Stimulated activated naive CD8-positive, alpha-beta T cell treated with anti-CD3 and anti-CD28 coated beads, Interleukin-15, Interleukin-2, amounts not matched to agents 100 U/mL and 50 U/mL, for 24 hours (primary cell): ENCODE results near the gene ZDHHC14.
"Not testable (repeated sequence)": the region's sequence is repeated elsewhere in the genome, so short reads cannot be mapped to it uniquely, and the experiment has no call there.

Source experiments
- ATAC-seq: fragments of 150-1000 bp; cut with Tn5 transposase; one replicate; pipeline ENCODE4 v1.10.0; 2021
- DNase-seq: peaks from one replicate; pipeline ENCODE4 v3.0.0; 2021

Gene ZDHHC14

DNA sequence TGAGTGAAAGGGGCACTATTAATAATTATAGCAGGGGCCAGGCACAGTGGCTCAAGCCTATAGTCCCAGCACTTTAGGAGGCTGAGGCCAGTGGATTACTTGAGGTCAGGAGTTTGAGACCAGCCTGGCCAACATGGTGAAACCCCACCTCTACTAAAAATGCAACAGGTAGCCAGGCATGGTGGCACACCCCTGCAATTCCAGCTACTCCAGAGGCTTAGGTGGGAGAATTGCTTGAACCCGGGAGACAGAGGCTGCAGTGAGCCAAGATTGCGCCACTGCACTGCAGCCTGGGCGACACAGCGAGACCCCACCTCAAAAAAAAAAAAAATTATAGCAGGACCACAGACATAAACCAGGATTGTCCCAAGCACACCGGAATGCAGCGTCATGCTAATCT is 340.0 kb downstream of the ZDHHC14 start:
- not testable (repeated sequence) for DNase-seq

DNA sequence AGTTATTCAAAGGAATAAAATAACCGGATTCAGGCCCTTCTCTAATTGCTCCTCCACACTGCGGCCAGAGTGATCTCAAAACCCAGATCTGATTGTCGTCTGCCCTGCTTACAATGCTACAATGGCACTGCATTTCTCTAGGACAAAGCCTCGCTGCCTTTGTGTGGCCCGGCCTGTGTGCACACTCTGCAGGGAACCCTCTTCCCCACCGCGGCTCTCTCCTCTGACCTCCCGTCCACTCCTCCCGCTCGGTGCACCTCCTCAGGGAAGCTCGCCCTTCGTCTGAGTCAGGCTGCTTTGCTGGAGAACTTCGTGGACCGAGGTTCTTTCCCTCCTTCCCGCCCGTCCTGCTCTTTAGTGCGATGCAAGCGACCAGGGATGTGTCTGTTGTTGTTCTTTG is 340.4 kb downstream of the ZDHHC14 start:
- no peak for DNase-seq

More for the DNA sequence above, 340.0 kb downstream of the ZDHHC14 start:
- not testable (repeated sequence) for ATAC-seq

GRCh38 chr6:157721830-157722229 is 340.8 kb downstream of the ZDHHC14 start:
- no peak for ATAC-seq
- DNase-seq: no peak

More for the DNA sequence above, 340.4 kb downstream of the ZDHHC14 start:
- no peak for ATAC-seq

- ATAC-seq (no peak), DNase-seq (no peak)
Measured at GRCh38 chr6:157723376-157723775, 342.4 kb downstream of the ZDHHC14 start.

DNA sequence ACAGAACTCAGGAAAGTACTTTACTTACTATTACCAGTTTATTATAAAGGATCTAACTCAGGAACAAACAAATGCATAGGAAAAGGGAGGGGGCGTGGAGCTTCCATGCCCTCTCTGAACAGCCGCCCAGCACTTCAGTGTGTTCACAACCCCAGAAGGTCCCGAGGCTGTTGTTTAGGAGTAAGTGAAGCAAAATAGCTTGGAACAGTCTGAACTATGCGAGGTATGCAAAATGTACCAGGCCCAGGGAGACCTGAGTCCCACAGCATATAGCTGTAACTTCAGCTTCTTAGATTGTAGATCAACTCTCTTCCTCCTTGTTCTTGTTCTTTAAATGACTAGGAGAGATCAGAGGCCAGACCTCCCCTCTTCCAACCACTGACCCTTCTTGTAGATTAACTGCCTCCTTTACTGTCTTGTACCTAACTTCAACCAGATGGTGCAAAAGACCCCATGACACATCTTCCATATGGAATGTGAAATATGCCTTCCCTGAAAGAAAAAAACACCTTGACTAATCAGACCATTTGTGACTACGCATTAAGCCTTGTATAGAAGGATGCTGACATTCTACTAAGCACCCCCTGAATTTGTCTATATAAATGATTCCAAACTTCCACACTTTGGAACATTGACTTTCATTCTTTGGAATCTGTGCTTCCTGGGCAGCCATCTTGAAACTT is 343.3 kb downstream of the ZDHHC14 start:
- DNase-seq (no peak), ATAC-seq (no peak)

DNA sequence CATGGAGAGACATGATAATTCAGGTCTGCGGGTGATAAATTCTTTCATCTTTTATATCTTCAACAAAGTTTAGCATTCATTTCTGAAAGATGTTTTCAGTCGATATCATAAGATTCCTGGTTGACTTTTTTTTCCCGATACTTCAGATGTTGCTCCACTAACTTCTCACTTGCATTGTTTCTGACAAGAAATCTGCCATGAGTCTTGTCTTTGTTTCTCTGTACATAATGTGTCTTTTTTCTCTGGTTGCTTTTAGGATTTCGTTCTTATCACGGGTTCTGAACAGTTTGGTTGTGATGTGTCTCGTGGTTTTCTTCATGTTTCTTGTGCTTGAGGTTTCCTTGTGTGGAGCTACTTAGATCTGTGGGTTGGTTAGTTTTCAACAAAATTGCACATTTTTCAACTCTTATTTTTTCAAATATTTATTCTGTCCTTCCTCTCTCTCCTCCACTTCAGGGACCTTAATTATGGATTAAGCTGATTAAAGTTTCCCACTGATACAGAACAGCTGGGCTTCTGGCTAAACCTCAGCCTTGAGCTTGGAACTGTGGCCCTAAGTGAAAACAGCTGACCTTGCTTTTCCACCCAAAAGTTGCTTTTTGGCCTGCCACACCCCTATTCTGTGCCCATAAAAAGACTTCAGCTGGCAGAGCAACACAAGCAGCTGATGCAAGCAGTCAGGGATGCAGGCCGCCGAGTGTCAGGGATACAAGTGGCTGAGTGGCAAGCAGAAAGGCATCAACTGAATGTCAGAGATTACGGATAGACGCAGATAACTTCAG is 344.2 kb downstream of the ZDHHC14 start:
- DNase-seq (no peak), ATAC-seq (no peak)

DNA sequence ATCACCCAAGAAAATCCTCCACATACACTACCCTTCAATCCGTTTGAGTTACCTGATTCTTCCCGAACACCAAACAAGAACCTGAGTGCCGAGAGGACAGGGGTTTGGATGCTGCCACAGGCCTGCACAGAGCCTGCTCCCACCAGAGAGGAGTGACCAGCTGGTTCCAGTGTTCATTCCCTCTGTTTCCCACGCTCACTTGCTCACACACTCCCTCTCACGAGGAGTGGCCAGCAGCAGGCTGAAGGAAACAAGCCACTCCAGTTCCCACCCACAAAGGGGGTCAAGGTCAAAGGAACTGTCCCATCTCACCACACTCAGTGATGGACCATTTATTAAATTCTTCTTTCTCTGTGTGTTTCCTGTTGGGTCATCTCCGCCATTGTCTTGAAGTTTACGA is 344.8 kb downstream of the ZDHHC14 start:
- ATAC-seq (no peak), DNase-seq (no peak)

DNA sequence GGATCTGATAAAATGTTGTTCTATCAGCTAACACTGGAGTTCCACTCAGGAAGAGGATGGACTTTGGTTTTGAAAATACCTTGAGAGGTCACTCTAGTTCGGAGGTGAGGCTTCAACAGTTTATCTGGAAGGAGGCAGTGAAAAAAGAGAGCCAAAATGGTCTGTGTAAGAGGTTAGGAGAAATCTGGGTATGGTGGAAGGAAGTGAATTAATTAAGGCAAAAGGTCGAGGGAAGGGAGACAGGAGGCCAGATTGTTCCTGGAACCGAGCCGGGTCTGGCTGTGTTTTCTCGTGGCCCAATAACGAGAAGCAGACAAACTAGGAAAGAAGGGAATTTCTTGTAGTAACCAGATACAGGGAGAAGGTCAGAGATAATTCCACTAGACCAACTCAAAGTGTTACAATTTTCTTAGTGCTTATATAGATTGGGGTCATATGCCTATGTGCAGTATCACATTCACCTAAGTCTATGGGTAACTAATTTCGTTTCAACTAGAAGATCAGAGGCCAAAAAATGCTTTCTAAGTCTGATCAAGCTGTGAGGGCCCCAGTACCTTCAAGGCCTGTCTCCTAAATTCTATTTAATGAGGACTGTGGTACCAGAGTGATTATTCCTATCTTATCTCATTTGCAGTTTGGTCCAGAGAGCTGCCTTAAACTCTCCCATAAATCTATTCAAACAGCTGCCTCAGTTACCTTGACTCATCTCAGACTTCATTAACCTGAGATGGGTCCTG is 346.1 kb downstream of the ZDHHC14 start:
- DNase-seq (no peak), ATAC-seq (no peak)
